Skin of body (tissue), 2 donors: ENCODE measurements around the gene AP3M1. TPM values are rescaled to one million over a fixed set of nuclear protein-coding genes. Genes with fewer than 3 reads are reported as not detected.

Experiments
- DNase-seq: peaks from one replicate; lab custom pipeline; 2025; lab: John Stamatoyannopoulos, UW
- total RNA-seq: library from RNA; depleted of rRNA; stranded (reverse); fragments of >200 nt; gene quantifications from one replicate; pipeline ENCODE4 v1.2.3, GENCODE V29; 2014

AP3M1 gene
- total RNA-seq, 1 donor from 2014 or later, result 25.6 TPM

DNA sequence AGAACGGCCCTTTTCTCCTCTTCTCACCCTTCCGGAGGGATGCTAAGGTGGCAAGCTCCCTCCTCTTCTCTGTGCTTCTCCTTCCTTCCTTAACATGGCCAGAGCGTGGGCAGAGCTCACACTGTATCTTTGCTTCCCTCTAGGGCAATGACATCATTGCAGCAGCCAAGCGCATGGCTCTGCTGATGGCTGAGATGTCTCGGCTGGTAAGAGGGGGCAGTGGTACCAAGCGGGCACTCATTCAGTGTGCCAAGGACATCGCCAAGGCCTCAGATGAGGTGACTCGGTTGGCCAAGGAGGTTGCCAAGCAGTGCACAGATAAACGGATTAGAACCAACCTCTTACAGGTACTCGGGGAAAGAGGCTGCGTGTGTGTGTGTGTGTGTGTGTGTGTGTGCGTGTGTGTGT is 36.6 kb downstream of the AP3M1 start:
- no peak for DNase-seq

DNA sequence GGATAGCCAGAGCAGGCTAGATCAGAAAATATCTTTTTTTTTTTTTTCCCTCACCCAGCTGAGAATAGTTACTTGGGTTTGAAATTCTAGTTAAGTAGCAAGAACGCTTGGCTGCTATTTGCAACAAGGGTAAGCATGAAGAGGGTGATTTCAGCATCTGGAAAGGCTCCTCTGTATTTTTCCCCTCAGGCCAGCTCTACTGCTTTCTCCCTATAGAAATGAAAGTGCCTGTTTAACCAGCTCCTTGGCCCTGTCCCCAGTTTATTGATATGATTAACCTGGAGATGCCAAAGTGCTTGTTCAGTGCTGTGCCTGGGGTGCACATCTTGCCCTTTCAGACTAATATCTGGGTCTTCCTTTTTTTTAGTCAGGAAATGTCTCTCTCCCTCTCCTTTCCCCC is 37.1 kb downstream of the AP3M1 start:
- no peak for DNase-seq

DNA sequence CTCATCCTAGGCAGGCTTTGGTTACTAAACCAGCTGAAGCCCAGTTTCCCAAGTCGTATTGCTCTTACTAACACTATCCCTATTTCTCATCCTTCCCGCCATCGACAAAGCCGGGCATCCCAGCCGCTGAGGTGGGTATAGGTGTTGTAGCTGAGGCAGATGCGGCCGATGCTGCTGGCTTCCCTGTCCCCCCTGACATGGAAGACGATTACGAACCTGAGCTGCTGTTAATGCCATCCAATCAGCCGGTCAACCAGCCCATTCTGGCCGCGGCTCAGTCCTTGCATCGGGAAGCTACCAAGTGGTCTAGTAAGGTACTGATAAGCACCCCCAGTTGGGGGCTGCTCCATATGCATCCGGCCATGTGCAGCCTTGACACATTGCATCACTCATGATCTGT is 38.8 kb downstream of the AP3M1 start:
- no peak for DNase-seq

DNA sequence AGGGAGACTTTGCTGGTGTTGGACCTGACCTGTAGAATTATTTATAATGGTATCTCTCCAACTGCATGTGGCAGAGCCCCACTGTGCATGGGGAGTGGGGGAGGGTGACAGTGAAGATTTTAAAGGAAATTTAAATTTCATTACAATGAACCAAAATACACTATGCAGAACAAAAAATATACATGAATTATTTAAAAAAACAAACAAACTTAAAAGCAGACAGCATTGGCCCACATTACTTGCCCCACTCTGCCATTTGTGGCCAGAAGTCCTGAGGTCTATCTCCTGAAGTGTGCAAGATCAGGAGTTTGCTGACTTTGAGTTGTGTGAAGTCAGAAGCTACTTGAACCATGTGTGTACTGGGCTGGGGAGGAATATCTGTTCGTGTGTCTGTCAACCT is 40.5 kb downstream of the AP3M1 start:
- no peak for DNase-seq

DNA sequence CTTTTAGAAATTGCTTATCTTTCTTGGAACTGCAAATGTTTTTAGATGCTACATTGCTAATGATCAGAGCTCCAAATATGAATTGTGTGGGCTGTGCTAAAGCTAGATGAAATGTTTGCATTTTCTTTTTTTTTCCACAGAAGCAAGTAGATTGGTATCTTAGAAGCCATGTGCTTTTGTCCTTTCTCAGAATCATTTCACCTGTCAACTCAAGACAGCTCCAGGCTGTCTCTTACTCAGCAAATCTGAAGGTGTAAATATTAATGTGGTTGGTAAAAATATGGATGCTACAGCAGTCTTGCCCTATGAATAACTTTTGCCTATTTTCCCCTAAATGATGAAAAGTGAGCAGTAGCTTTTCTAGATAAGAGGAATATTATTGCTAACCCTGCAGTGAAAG is 41.2 kb downstream of the AP3M1 start:
- DNase-seq, result no peak

DNA sequence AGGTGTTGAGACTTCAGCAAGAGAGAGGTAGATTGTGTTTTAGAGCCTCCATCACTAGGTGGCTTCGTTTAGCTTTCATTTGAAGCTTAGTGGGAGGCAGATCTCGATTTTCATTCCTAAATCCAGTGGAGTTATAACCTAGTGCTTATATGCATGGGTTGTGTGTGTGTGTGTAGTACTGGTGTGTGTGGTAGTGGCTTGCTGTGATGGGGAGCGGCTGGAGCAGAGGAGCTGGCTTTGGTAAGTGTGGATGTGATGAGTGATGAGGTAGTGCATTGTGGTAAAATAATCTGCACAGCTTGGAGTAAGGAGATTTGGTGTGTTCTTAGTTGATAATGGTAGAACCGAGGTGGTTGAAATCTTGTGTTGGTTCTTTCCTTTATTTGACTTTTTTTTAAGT is 43.2 kb downstream of the AP3M1 start:
- no peak for DNase-seq

DNA sequence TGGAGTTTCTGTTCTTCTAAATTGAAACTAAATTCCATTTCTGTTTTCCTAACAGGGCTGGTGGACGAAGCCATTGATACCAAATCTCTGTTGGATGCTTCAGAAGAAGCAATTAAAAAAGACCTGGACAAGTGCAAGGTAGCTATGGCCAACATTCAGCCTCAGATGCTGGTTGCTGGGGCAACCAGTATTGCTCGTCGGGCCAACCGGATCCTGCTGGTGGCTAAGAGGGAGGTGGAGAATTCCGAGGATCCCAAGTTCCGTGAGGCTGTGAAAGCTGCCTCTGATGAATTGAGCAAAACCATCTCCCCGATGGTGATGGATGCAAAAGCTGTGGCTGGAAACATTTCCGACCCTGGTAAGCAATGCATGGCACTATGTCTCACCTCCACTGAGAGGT is 45.6 kb downstream of the AP3M1 start:
- DNase-seq, result no peak

DNA sequence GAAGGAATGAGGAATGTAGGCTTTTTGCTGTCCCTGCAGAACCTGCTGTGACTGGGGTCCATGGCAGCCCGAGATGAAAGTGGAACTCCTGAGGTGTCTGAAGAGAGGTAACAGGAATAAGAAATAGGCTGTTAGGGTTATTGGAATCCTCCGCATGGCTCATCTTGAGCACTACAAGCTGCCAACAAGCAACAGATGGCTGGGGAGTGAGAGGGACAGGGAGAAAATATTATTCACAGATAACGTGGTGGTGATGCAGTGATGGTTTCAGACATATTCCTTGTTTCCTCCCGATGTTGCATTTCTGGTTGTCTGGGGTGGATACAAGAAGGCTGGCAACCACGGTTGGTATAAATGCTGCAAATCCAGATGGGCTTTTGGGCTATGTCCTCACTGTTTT is 46.1 kb downstream of the AP3M1 start:
- DNase-seq, result no peak

DNA sequence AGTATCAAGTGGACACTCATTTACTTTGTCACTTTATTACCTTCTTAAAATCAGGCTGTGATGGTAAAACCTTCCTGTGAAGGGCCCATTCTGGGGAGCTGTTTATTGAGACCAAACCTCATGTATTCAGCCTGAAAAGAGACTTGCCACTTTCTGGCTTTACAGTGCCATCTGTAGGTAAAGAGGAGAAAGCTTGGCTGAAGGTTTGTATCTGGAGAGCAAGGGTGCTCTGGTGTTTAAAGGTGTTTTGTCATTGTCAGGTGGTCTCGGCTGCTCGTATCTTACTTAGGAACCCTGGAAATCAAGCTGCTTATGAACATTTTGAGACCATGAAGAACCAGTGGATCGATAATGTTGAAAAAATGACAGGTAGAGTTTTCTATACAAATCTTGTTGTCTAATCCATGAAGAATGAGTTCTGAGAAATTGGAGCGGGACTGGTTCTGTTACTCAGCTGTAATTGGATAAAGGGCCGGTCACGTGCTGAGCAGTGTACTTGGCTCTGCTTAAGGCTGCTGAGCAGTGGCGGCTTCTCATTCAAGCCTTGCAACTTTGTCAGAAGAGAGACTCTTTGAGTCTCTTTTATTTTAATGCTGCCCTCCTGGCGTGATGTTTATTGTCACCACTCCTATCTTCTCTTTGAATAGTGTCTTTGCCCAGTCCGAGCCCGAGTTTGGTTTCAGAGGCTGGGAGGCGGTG is 46.9 kb downstream of the AP3M1 start:
- DNase-seq, result no peak

DNA sequence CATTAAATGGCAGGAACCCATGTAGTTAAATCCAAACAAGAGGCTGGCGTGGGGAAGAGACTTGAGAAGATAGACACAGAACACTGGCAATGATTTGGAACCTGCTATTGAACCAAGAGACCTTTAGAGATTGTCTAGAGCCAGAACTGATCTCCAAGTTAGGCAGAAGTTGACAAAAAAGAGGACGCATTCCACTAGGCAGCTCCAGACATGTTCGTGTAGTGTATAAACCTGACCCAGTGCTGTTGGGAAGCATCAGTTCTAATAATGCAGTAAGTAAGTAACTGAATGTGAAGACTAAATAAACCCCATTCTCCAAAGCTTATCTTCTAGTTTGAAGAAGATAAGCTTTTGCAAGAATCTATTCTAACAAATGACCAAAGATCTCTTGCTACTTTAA is 50.8 kb downstream of the AP3M1 start:
- no peak for DNase-seq

DNA sequence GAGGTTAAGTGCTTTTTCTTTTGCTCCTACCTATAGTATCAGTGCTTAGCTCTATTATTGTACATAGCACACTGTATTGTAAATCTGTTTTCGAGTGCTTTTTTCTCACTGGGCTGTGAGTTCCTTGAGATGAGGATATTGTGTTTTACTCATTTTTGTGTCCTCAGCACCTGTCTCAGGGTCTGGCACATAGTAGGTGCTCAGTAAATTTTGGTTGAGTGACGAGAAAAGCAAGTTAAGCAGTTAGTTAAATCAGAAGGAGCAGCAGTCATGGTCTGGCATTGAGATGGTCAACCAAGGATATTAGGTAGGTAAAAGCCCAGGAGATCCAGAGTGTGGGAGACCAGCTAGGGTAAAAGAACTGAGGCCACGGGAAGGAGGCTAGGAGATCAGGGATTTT is 51.2 kb downstream of the AP3M1 start:
- DNase-seq, result no peak

DNA sequence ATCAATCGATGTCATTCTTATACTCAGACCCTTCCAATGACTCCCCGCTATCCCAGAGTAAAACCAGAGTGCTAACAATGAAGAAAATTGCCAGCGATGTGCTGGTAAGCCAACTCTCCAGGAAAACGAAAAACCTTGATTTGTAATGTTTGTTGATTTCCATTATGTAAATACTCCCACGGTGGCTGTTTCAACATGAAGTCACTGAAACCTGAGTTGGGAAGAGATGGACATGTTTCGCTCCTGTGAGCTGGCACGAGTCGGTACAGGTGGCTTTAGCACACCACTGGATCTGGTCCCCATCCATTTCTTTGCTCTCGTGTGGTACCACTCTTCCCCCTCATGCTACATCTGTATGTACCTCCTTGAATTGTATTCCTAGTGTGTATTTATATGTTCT is 52.9 kb downstream of the AP3M1 start:
- no peak for DNase-seq

DNA sequence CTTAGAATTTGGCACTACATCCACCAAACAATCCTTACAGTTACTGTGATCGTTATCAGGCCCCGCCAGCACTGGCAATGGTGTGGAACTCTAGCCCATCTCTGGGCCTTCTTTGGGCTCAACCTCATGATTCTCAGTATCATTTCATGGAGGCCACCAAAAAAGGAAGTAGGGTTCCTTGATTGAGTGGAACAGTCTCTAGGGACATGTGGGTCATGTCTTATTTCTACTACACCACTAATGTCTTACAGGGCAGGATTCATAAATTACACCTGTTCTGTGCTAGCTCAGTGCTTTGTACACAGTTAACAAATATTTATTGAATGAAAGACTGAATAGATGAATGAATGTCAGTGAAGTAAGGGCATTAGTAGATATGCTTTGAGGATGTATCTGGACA is 53.9 kb downstream of the AP3M1 start:
- no peak for DNase-seq

DNA sequence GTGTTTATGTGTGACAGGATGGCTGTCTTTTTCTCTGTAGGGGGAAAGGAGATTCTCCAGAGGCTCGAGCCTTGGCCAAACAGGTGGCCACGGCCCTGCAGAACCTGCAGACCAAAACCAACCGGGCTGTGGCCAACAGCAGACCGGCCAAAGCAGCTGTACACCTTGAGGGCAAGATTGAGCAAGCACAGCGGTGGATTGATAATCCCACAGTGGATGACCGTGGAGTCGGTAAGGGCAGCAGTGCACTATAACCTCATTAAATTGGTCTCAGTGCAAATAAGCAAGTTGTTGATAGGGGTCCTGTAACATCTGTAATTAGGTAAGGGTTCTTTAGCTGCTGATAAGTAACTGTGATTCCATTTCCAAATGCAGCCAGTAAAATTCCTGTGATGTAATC is 56.4 kb downstream of the AP3M1 start:
- no peak for DNase-seq

DNA sequence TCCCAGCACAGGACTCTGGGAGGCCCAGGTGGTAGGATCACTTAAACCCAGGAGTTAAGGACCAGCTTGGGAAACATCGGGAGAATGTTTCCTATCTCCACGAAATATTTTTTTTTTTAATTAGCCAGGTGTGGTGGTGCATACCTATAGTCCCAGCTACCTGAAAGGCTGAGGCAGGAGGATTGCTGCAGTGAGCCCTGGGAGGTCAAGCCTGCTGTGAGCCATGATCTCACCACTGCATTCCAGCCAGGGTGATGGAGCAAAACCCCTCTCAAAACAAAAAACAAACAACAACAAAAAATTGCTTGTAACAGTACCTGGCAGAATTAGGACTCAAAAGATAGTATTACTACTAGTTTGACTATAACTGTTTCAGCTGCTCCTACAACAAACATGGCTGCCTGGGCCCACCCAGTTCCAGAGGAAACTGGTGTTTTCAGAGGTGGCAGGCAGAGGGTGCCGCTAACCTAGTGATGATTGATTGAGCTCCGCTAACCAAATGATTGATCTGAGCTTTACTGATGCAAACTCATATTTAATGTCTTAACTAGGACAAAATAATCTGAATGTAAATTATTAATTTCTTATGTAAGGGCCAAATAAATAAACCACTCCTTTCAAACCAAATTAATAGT is 57.0 kb downstream of the AP3M1 start:
- no peak for DNase-seq

DNA sequence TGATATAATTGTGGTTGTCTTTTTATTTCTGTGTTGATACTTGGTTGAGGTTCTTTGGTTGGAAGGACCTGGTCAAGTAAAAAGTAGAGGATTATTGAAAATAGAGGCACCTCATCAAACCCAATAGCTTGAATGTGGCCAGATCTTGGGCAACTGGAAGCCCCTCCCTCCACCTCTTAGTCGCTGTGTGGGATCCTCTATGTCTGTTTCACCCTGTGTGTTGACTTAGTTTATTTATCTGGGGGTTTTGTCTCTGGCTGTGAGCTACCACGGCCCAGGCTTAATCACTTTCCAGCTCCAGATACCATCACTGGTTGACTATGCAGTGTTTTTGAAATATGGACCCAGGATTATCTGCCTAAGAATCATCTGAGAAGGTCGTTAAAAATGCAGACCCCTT is 58.3 kb downstream of the AP3M1 start:
- no peak for DNase-seq

DNA sequence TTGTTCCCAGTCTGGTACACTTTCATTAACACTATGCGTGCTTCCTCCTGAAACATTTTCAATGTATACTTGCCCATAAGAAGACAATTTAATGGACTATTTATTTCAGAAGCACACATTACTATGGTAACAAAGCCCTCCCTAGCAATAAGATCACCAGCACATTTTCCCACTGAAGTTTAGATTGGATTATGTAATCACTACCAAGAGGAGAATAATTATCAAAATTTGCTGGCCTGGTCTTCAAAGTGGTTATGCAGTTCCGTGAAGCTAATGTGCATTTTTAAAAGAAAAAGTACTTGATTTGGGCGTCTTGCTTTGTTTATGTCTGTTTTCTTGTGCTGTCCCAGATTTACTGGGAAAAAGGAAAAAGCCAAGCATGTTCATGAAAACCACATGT is 61.9 kb downstream of the AP3M1 start:
- DNase-seq, result peak; percentile 47

DNA sequence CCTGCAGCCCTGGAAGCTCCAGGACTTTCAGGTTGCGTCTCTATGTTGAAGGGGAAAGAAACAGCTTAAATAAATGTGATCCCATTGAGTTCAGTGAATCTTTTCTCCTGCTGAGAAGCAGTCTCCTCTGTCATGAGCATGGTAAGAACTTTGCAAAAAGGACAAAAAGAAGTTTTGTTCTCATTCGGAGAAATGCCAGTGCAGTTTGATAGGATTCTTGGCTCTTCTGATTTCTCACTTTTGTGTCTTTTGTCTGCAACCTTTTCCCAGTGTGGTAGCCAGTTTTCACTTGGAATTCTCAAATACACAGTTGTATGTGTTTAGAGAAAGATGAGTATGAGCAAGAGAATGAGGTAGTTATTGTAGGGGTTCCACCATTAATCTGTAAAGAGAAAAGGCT is 64.3 kb downstream of the AP3M1 start:
- no peak for DNase-seq

DNA sequence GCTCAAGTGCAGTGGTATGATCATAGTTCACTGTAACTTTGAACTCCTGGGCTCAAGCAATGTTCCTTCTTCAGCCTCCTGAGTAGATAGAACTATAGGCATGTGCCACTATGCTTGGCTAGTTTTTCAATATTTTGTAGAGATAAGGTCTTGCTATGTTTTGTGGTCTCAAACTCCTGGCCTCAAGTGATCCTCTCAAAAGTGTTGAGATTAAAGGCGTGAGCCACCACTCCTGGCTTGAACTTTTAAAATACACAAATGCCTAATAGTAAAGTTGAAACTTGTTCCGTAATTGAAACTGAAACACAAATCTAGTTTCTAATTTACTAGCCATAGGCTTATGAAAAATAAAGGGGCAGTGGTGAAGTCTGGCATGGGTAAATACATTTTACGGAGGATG is 65.7 kb downstream of the AP3M1 start:
- DNase-seq, result no peak

DNA sequence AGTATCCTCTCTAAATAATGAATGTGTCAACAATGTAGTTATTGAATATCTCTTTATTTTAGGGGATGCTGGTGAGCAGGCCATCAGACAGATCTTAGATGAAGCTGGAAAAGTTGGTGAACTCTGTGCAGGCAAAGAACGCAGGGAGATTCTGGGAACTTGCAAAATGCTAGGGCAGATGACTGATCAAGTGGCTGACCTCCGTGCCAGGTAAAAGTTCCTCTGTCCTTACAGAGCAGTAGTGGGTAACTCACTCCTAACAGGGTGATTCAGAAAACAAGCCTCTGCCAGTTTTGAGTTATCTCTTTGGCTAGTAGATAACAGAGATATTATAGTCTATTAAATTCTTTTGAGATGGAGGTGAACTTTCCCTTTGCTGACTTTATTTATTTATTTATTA is 67.3 kb downstream of the AP3M1 start:
- DNase-seq, result no peak

DNA sequence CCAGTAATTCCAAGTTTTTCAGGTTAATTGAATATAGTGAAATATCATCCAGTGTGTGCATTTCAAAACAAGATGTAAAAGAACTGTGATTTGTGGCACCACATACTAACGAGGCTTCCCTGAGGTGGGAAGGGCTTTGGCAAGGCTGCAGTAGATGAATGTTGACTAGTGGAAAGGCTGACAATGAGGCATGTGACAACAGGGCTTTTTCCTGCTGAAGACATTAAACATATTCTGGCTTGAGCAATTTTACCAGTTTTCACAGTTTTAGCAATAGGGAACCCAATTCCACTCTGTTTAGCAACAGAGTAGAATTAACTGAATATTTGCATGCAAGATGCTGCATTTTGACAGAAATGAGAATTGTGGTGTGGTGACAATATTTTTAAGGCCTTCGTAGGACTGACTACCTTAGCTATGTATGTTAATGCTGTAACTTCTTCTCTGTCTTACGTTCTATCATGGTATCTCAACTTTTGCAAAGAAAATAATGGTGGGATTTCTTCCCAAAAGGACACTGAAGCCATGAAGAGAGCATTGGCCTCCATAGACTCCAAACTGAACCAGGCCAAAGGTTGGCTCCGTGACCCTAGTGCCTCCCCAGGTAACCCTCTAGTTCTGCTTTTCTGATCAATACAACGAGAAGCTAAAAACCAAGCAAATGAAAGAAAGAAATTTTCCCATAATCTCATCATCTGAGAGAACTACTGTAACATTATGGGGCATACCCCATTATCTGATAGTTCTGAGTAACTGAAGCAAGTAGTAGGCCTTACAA is 68.5 kb downstream of the AP3M1 start:
- no peak for DNase-seq

DNA sequence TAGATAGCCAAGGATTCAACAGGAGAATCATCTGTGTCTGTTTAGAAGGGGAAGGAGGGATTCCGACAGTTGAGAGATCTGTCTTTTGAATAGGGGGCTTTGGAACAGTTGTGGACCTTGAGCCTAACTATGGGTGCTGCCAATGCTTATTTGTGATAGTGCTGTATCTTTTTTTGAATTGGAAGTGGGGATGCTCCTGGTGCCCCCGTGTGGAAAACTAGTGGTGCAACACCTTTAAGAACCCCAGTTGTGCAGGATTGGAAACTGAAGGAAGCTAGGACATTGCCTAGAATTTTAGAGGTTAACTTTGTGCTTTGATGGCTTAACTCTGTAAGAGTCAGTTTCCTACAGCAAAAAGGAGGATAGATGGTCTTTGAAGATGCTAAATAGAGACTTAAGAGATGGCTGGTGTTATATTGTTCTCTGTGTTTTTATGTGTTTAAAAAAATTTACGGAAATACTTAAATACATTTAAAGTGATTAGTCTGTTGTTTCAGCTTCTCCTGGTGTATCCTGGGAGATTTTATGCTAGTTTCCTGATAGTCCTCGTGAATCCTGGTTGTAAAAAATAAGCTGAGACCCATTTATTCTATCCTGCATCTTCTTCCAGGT is 69.3 kb downstream of the AP3M1 start:
- DNase-seq, result peak; percentile 43
